Glomerular endothelial cell (primary cell): Measurements from ENCODE around the gene RNF215. TPM values are rescaled to one million over a fixed set of nuclear protein-coding genes. Genes with fewer than 3 reads are reported as not detected.
"Not testable (repeated sequence)": the region's sequence is repeated elsewhere in the genome, so short reads cannot be mapped to it uniquely, and the experiment has no call there.

Experiments
- DNase-seq: peaks from one replicate; pipeline ENCODE4 v3.0.0-alpha.2; 2011; ENCODE audit warnings: low read depth, low spot score; ENCODE audit errors: extremely low read depth
- total RNA-seq: library from RNA; depleted of rRNA; stranded (reverse); fragments of >200 nt; gene quantifications from 2 replicates; pipeline ENCODE4 v1.2.3, GENCODE V29; 2015

Gene RNF215
- total RNA-seq, 1 donor from 2014 or later: 18.8 TPM

GRCh38 chr22:30365891-30366290, 21.3 kb downstream of the RNF215 start:
- DNase-seq: no peak

GRCh38 chr22:30362651-30363281, 24.4 kb downstream of the RNF215 start:
- no peak for DNase-seq

- DNase-seq: no peak
These were observed 25.1 kb downstream of the RNF215 start for GRCh38 chr22:30361916-30362650.

DNA sequence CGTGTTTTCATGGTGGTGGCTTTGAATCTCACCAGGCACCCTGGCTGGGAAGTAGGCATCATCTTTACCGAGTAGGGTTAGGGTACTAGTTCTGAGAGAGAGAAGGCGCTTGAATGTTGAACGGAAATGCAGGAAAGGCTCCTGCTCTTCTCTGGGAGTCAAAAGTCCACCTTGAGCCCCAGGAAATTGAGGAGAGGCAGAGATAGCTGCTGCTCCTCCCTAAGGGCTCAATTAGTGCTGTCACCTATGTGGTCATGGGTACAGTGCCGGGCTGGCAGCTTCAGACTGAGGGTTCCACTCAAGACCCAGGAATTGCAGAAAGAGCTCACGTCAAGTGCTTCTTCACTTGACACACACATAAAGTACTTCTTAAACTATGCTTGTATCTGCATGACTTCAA, 28.7 kb downstream of the RNF215 start:
- no peak for DNase-seq

DNA sequence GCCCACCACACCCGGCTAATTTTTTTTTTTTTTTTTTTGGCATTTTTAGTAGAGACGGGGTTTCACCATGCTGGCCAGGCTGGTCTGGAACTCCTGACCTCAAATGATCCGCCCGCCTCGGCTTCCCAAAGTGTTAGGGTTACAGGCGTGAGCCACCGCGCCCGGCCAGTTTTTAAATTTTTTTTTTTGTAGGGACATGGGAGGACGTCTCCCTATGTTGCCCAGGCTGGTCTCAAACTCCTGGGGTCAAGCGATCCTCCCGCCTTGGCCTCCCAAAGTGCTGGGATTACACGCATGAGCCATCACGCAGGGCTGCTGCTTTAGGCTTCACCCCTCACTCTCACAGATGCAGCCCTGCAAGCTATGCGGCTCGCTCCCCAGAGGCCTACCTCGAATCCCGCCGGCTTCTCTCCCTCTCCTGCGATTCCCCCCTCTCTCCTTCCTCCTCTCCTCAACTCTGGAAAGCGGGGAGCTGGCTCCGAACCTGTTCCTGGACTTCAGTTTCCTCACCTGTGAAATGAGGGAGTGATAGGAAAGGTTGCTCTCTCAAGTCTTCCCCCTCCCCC, 29.5 kb downstream of the RNF215 start:
- no peak for DNase-seq

DNA sequence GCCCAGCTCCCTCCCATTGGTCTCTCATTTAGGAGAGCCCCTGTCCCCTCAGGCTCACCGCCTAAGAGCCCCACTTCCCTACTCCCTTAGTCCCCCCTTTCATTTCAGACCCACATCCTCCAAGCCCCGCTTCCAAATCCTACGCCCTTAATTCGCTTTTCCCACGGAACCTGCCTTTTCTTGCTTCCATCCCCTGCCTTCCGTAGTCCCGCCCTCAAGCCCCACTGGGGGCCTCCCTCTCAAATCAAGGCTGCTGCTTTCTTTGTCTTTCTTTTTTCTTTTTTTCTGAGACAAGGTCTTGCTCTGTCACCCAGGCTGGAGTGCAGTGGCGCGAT, 30.0 kb downstream of the RNF215 start:
- DNase-seq: peak; percentile 10

DNA sequence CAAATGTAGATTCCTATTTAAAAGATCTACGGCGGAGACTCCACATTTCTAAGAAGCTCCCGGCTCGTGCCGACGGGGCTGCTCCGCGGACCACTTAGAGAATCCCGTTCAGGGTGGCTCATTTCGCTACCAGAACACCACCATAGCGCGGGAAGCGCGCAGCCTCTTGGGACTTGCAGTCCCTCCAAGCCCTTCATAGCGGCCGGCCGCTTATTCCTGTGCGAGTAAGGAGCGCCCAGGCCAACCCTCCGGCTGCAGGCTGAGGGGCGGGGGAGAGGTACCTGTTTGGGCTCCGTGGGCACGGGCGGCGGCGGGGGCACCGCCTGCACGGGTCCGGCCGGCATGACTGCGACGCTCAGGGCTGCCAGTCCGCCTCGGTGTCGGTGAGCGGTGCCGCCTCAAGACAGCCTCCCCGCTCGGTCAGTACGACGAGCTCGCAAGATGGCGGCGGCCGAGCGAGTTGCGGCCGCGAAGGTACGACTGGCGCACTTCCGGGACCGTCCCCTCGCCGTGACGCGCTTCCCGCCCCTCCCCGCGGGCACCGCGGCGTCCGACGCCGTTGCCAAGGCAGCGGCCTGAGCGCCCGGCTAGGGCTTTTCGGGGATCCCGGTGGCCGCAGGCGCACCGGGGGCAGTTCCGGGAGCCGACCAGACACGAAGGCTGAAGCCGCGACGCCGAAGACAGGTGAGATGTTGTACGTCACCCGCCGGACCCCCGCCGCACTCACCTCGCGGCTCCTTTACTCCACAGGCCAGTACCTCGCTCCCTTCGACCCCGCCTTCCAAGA, 30.6 kb downstream of the RNF215 start, which contains the start of the genes CCDC157 and SF3A1:
CCDC157 (plus strand) TSS at position 559 of the 787 bp plus-strand sequence. CDS start 8,994 bp downstream, outside the sequence.
SF3A1 (minus strand) TSS at position 446 of the 787 bp plus-strand sequence; CDS start at position 344, 102 bp downstream.
- peak; percentile 73 for DNase-seq

GRCh38 chr22:30354644-30355043, 32.6 kb downstream of the RNF215 start:
- DNase-seq: no peak

DNA sequence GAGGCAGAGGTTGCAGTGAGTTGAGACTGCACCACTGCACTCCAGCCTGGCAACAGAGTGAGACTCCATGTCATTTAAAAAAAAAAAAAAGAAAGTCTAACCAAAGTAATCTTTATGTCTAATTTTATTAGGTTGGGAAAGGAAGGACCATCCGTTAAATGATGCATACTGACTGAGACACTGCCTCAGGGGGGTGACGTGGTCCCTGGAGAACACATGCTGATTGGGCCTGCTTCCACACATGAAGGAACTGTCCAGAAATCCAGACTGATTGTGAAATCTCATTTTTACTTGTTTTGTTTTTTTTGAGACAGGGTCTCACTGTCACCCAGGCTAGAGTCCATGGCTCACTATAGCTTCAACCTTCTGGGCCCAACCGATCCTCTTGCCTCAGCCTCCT, 36.0 kb downstream of the RNF215 start:
- no peak for DNase-seq

DNA sequence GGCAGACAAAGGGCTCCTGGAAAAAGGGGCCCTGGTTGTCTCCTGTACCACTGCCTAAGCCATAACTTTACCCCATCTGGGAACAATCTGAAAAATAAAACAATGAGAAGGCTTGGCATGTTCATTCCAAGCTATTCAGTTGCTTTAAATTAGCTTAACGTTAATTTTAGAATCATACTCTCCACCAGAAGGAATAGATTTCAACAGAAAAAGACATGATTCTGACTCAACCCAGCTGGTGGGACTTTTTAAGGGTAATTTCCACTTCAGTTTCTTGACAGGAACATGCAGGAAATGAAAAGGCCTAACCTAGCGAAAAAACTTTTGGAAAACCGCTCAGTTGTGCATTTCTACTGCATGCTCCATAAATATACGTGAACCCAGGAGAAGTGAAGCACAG, 38.4 kb downstream of the RNF215 start:
- no peak for DNase-seq

DNA sequence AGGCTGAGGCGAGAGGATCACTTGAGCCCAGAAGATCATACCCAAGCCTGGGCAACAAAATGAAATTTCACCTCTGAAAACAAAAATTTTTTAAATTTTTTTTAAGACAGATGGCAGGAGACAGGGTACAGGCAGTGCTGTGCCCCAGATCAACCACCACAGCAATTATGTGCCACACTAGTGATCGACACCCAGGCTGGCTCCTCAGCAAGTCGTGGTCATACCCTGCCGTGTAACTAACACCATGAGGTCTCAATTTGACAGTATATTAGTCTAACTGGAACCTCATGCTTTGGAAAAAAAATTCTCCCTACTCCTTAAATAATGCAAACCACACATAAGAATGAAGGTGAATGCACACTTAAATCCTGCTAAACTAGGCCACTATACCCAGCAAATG, 38.8 kb downstream of the RNF215 start:
- DNase-seq: no peak

DNA sequence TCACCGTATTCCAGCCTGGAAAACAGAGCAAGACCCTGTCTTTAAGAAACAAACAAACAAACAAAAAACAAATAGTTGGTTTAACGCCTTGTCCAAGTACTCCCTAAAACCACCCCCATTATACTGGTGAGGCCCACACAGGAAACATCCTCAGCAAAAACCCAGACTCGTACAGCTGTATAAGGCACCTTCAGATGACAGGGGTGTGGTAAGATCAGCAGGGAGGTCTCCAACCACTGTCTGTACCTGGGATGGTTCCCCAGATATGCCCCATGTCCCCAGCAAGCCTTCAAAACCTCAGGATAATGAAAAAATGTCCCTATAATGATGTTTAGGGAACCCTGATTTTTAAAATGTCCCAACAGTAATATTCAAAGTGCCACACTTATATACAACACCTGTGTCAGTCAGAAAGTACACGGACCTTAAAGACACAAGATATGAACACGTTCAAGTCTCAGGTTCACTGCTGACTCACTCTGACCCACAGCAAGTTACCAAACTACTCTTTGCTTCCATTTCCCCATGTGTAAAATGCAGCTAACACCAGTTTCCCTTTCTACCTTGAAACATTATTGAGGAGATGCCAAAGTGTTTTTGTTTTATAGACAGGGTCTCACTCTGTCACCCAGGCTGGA, 39.8 kb downstream of the RNF215 start:
- DNase-seq: no peak

GRCh38 chr22:30344447-30345200, 42.6 kb downstream of the RNF215 start:
- DNase-seq: no peak

DNA sequence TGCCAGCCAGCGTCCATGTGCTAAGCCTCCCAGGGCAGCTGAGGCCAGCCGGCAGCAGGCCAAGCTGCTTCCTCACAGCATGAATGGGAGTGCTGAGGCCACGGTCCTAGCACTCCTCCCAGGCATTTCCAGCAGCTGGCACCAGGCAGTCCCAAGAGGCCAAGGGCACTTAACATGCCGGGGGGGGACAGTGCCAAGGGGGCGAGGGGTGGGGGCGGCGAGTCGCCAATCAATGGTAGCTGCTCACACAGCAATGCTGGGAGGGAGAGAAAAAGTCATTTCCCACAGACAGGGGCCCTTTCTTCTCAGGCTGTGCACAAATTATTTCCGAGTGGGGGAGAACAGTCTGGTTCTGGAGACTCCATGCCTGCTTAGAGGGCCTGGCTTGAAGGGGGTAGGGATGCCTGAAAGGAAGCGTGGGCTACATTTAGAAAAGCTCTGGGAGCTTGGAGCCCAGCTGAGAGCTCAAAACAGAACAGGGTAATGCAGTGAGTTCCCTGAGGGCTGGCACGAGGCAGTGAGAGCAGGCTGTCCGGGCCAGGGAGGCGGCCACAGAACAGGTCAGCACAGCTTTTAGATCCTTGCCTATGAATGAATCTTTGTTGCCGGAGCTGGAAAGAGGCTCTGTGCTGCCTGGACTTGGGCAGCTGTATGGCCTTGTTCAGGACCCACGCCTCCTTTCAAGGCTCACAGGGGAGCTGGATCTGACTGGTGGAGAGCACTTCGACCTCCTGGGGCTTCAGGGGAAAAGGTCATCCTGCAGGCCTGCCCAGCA, 46.1 kb downstream of the RNF215 start:
- no peak for DNase-seq

DNA sequence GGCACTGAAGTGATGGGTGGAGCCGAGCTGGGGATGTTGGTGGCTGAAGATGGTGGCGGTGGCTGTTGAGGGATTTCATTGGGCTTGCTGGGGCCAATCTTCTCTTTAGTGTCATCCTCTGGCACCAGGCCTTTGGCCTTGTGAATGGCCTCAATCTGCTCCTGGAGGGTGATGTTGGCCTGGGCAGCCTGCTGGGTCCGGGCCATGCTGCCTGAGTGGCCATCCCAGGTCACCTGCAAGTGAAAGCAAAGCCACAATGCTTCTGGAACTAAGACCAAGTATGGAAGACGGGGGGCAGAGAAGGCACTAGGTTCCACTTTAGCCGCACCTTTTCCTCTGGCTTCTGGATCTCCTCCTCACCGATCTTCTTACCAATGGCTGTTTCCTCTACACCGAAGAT, 48.4 kb downstream of the RNF215 start:
- DNase-seq: no peak

DNA sequence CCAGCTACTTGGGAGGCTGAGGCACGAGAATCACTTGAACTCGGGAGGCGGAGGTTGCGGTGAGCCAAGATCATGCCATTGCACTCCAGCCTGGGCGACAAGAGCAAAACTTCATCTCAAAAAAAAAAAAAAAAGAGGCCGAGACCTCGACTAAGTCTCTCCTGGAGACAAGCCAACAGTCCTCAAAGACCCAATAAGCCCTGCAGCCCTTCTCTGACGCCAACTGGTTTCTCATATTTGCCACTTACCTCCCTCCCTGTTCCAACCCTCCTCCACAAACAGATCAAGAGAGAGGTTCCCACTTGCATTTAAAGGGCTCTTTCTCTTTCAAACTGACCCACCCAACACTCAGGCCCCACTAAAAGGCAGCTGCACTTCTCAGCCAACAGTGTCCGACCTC, 48.9 kb downstream of the RNF215 start:
- DNase-seq: not testable (repeated sequence)

- no peak for DNase-seq
These were observed 49.8 kb downstream of the RNF215 start for GRCh38 chr22:30337461-30337778.

- DNase-seq: no peak
These were observed 50.3 kb downstream of the RNF215 start for GRCh38 chr22:30336752-30337460.

- no peak for DNase-seq
These were observed 52.0 kb downstream of the RNF215 start for GRCh38 chr22:30335236-30335635.
